Mesothelial cell of epicardium (in vitro differentiated cells): ENCODE results near the gene AKIRIN1. TPM values are rescaled to one million over a fixed set of nuclear protein-coding genes. Genes with fewer than 3 reads are reported as not detected.
"Not testable (repeated sequence)": the region's sequence is repeated elsewhere in the genome, so short reads cannot be mapped to it uniquely, and the experiment has no call there.

ENCODE experiments used
- DNase-seq, 2 experiments: peaks; one replicate each; pipeline ENCODE4 v3.0.0; 2021; ENCODE audit warnings: low spot score in 2 of 2; ENCODE audit not compliant: unreplicated experiment in 2 of 2
- H3K27ac Mint-ChIP-seq: 2 replicates; pipeline ENCODE4 v1.8.0; 2021; ENCODE audit warnings: mixed read lengths
- H3K27me3 Mint-ChIP-seq: 2 replicates; pipeline ENCODE4 v1.8.0; 2021; ENCODE audit warnings: low read depth, mixed read lengths
- H3K36me3 Mint-ChIP-seq: 2 replicates; pipeline ENCODE4 v1.8.0; 2021; ENCODE audit warnings: mixed read lengths
- H3K4me1 Mint-ChIP-seq: 2 replicates; pipeline ENCODE4 v1.8.0; 2021; ENCODE audit warnings: mixed read lengths
- H3K4me3 Mint-ChIP-seq: 2 replicates; pipeline ENCODE4 v1.8.0; 2021; ENCODE audit warnings: mild to moderate bottlenecking, moderate library complexity, mixed read lengths
- H3K9me3 Mint-ChIP-seq: 2 replicates; pipeline ENCODE4 v1.8.0; 2021; ENCODE audit warnings: mixed read lengths
- total RNA-seq: library from RNA; stranded (reverse); gene quantifications from 3 replicates; pipeline ENCODE4 v1.2.1, GENCODE V29; 2021
- TF ChIP-seq, protein P1 (sequence below): fragments of 200-600 bp; sonication (generic); IDR thresholded peaks from one replicate; pipeline ENCODE4 v1.5.0; 2021; ENCODE audit warnings: antibody characterized with exemption; ENCODE audit not compliant: unreplicated experiment

AKIRIN1 gene
- total RNA-seq, 1 donor from 2014 or later: 70.1 TPM

- H3K27me3 Mint-ChIP-seq: no peaks in the 10 kb centered on the region
Measured at GRCh38 chr1:39003281-39003680, 12.2 kb downstream of the AKIRIN1 start.

GRCh38 chr1:39003794-39004193, 12.7 kb downstream of the AKIRIN1 start:
- Mint-ChIP-seq H3K4me1 (no peaks in the 10 kb centered on the region), H3K27ac (no peak overlapping the region), H3K9me3 (no peaks in the 10 kb centered on the region)

More at GRCh38 chr1:39003281-39003680, 12.2 kb downstream of the AKIRIN1 start:
- Mint-ChIP-seq H3K36me3 (peaks cover 52% of the 10 kb centered on the region), H3K4me3 (no peak overlapping the region), H3K27ac (no peak overlapping the region), H3K9me3 (no peaks in the 10 kb centered on the region), H3K4me1 (no peaks in the 10 kb centered on the region)
- TF ChIP-seq, protein P1, sequence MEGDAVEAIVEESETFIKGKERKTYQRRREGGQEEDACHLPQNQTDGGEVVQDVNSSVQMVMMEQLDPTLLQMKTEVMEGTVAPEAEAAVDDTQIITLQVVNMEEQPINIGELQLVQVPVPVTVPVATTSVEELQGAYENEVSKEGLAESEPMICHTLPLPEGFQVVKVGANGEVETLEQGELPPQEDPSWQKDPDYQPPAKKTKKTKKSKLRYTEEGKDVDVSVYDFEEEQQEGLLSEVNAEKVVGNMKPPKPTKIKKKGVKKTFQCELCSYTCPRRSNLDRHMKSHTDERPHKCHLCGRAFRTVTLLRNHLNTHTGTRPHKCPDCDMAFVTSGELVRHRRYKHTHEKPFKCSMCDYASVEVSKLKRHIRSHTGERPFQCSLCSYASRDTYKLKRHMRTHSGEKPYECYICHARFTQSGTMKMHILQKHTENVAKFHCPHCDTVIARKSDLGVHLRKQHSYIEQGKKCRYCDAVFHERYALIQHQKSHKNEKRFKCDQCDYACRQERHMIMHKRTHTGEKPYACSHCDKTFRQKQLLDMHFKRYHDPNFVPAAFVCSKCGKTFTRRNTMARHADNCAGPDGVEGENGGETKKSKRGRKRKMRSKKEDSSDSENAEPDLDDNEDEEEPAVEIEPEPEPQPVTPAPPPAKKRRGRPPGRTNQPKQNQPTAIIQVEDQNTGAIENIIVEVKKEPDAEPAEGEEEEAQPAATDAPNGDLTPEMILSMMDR: no peak
- DNase-seq: no peak

DNA sequence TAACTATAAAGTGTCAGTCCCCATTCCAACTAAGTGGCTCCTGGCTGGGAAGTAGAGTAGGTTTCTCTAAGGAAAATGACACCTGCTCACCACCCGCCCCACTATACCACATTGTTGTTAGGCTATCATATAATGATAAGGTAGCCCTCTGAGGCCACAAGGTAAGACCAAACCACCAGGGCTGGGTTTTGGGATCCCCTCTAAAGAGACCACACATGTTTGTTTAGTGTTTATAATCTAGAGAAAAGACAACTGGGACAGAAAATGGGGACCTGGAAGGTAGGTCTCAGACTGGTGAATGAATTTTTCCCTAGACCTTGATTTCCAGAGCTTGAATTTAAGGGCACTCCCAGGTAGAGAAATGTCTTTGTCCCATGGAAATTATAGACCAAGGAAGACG, 15.2 kb downstream of the AKIRIN1 start:
- Mint-ChIP-seq H3K4me3 (no peak overlapping the region), H3K9me3 (no peaks in the 10 kb centered on the region), H3K27ac (no peak overlapping the region), H3K4me1 (no peaks in the 10 kb centered on the region), H3K27me3 (no peaks in the 10 kb centered on the region), H3K36me3 (peaks cover 47% of the 10 kb centered on the region)
- TF ChIP-seq, protein P1: no peak
- no peak for DNase-seq

More at GRCh38 chr1:39003794-39004193, 12.7 kb downstream of the AKIRIN1 start:
- Mint-ChIP-seq H3K36me3 (peaks cover 55% of the 10 kb centered on the region), H3K27me3 (no peaks in the 10 kb centered on the region), H3K4me3 (no peak overlapping the region)
- no peak for DNase-seq
- TF ChIP-seq, protein P1: no peak

DNA sequence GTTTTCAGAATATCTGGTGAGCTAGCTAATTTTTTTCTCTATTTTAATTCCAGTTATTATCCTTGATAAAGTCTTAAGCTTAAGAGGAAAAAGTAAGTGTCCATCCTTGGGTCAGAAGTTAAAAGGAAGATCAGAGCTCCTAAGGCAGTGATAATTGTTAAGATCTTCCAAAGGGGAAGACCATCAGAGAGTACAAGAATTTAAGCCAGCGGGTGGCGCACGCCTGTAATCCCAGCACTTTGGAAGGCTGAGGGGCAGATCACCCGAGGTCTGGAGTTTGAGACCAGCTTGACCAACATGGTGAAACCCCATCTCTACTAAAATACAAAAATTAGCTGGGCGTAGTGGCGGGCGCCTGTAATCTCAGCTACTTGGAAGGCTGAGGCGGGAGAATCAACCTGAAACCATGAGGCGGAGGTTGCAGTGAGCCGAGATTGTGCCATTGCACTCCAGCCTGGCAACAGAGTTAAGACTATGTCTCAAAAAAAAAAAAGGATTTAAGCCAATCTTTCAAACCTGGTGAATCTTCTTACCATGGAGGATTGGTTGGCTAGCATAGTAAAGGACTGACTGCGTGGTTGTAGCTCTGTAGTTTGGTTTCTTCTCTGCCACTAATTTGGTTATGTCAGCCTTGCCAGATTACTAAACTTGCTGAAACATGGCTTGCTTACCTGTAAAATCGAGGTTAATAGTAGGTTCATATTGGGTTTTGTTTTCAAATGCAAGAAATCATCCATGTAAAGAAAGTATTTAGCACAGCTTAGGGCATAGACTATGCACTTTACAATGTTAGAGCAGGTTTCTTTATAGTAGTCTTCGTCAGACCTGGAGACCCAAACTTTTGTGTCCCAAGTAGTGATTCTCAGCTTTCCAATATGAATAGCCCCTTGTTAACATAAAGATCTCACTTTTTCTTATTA, 15.9 kb downstream of the AKIRIN1 start:
- H3K27me3 Mint-ChIP-seq: no peaks in the 10 kb centered on the region
- peaks cover 48% of the 10 kb centered on the region for H3K36me3 Mint-ChIP-seq
- H3K27ac Mint-ChIP-seq: no peak overlapping the region

GRCh38 chr1:39014956-39015355, 23.9 kb downstream of the AKIRIN1 start:
- H3K27ac Mint-ChIP-seq, DNase-seq, H3K4me3 Mint-ChIP-seq: not testable (repeated sequence)

More for the DNA sequence above, 15.9 kb downstream of the AKIRIN1 start:
- DNase-seq: no peak
- Mint-ChIP-seq H3K9me3 (peaks cover 1% of the 10 kb centered on the region), H3K4me3 (no peak overlapping the region), H3K4me1 (no peaks in the 10 kb centered on the region)
- TF ChIP-seq, protein P1: no peak

DNA sequence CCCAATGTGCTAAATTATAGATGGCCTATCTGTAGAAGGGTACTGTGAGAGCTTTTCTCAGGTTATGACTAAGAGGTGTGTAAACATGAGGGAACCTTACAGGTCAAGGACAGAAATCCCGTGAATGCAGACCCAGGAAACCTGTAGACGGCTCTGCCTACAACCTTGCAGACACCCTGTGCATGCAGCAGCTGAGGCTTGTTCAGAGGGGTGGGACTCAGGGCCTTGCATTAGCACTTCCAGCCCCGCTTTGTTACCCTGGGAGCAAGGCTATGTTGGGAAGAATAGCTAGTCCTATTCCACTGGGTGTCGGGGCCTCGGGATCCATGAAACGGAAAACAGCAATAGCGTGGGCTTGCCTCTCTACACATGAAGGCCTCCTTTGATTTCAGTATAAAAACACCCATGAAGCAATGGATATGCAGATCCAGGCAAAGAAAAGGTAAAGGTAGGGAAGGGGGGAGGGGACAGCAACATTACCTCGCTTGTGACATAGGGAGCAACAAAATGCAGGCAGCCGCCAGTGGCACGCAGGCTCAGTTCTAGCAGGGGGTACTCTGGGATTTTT, 25.6 kb downstream of the AKIRIN1 start:
- no peak overlapping the region for H3K4me3 Mint-ChIP-seq
- no peaks in the 10 kb centered on the region for H3K27me3 Mint-ChIP-seq
- H3K36me3 Mint-ChIP-seq: peaks cover 19% of the 10 kb centered on the region
- no peak overlapping the region for H3K27ac Mint-ChIP-seq
- DNase-seq: no peak
- no peaks in the 10 kb centered on the region for H3K4me1 Mint-ChIP-seq
- peaks cover 4% of the 10 kb centered on the region for H3K9me3 Mint-ChIP-seq
- TF ChIP-seq, protein P1: no peak

More at GRCh38 chr1:39014956-39015355, 23.9 kb downstream of the AKIRIN1 start:
- H3K36me3 Mint-ChIP-seq: peaks cover 21% of the 10 kb centered on the region
- not testable (repeated sequence) for H3K27me3 Mint-ChIP-seq, H3K4me1 Mint-ChIP-seq, H3K9me3 Mint-ChIP-seq
